Peyer's patch (tissue), 4 donors: ENCODE data around the gene CTSD.

ENCODE experiments used
- CTCF ChIP-seq, 6 experiments: fragments of 450-650 bp in 4 of 6; fragments of 200-600 bp in 2 of 6; sonication (generic) in 1 of 6; IDR thresholded peaks; one replicate each; pipeline ENCODE4 v1.5.1; 2017 to 2019; ENCODE audit warnings: antibody characterized with exemption in 6 of 6, mild to moderate bottlenecking in 3 of 6, moderate library complexity in 1 of 6
- POLR2A ChIP-seq, 2 donors: fragments of 450-650 bp; IDR thresholded peaks; one replicate each; pipeline ENCODE4 v1.5.1; 2017; ENCODE audit warnings: antibody characterized with exemption in 2 of 2, mild to moderate bottlenecking in 2 of 2, moderate library complexity in 2 of 2

GRCh38 chr11:1812274-1812673 is 48.5 kb upstream of the CTSD start:
- TF ChIP-seq CTCF (IDR thresholded peaks at IDR 0.05): no peak
- TF ChIP-seq POLR2A (IDR thresholded peaks at IDR 0.05): no peak
